ENCODE measurements around the gene GMPR2.

GRCh38 chr14:24240110-24240918 lies 7.6 kb downstream of the GMPR2 start:
- TF ChIP-seq CTCF (IDR thresholded peaks at IDR 0.05; ENCODE audit: low read depth, low read length): no peak
- TF ChIP-seq POLR2A (IDR thresholded peaks at IDR 0.05; ENCODE audit: extremely low read depth, insufficient read length): no peak
- TF ChIP-seq MAX (IDR thresholded peaks at IDR 0.05; ENCODE audit: low read depth, low read length): no peak
- TF ChIP-seq MYC (IDR thresholded peaks at IDR 0.05; ENCODE audit: low read depth, low read length): no peak
